Trophoblast cell (in vitro differentiated cells and primary cell): ENCODE results near the gene NOL3.

Source experiments
- DNase-seq, 2 donors: peaks; one replicate each; pipeline ENCODE4 v3.0.0-alpha.2; 2016
- H2AFZ ChIP-seq: 2 replicates; pipeline ENCODE4 v1.6.1; 2013; ENCODE audit warnings: low read length, moderate library complexity, mild to moderate bottlenecking; ENCODE audit not compliant: insufficient read depth, poor library complexity
- H2AK5ac ChIP-seq: 2 replicates; pipeline ENCODE4 v1.6.1; 2013; ENCODE audit warnings: mild to moderate bottlenecking, low read length
- H2BK120ac ChIP-seq: 2 replicates; pipeline ENCODE4 v1.6.1; 2013; ENCODE audit warnings: low read length, mild to moderate bottlenecking, moderate library complexity; ENCODE audit not compliant: insufficient read depth, poor library complexity
- H2BK12ac ChIP-seq: 2 replicates; pipeline ENCODE4 v1.6.1; 2013; ENCODE audit warnings: mild to moderate bottlenecking, low read length, moderate library complexity
- H2BK5ac ChIP-seq: 2 replicates; pipeline ENCODE4 v1.6.1; 2013; ENCODE audit warnings: low read length, low read depth, moderate library complexity, mild to moderate bottlenecking; ENCODE audit not compliant: poor library complexity
- H3K14ac ChIP-seq: 2 replicates; pipeline ENCODE4 v1.6.1; 2013; ENCODE audit warnings: mild to moderate bottlenecking, low read length
- H3K18ac ChIP-seq: 2 replicates; pipeline ENCODE4 v1.6.1; 2013; ENCODE audit warnings: mild to moderate bottlenecking, low read length
- H3K23ac ChIP-seq: 2 replicates; pipeline ENCODE4 v1.6.1; 2013; ENCODE audit warnings: low read length
- H3K27ac ChIP-seq: 2 replicates; pipeline ENCODE4 v1.5.1; 2013; ENCODE audit warnings: low read depth, mild to moderate bottlenecking, inconsistent platforms, low read length, moderate library complexity
- H3K27me3 ChIP-seq: 2 replicates; pipeline ENCODE4 v1.6.1; 2013; ENCODE audit warnings: inconsistent platforms, mild to moderate bottlenecking, low read length, moderate library complexity; ENCODE audit not compliant: insufficient read depth
- H3K36me3 ChIP-seq, 2 experiments: 1 replicate in 1 of 2; 2 replicates in 1 of 2; pipeline ENCODE4 v1.6.1; 2013; ENCODE audit warnings: low read length in 2 of 2, mild to moderate bottlenecking in 2 of 2, moderate library complexity in 1 of 2; ENCODE audit not compliant: insufficient read depth in 2 of 2, control insufficient read depth in 1 of 2
- H3K4ac ChIP-seq: 2 replicates; pipeline ENCODE4 v1.6.1; 2013; ENCODE audit warnings: low read depth, mild to moderate bottlenecking, low read length, moderate library complexity
- H3K4me1 ChIP-seq, 2 experiments: 1 replicate in 1 of 2; 2 replicates in 1 of 2; pipeline ENCODE4 v1.6.1; 2013; ENCODE audit warnings: low read length in 2 of 2, mild to moderate bottlenecking in 2 of 2, moderate library complexity in 1 of 2; ENCODE audit not compliant: insufficient read depth in 2 of 2, control insufficient read depth in 1 of 2
- H3K4me2 ChIP-seq: 2 replicates; pipeline ENCODE4 v1.6.1; 2013; ENCODE audit warnings: inconsistent platforms, mild to moderate bottlenecking, low read length, moderate library complexity
- H3K4me3 ChIP-seq: 2 replicates; pipeline ENCODE4 v1.5.1; 2013; ENCODE audit warnings: mild to moderate bottlenecking, low read depth, low read length, inconsistent platforms
- H3K79me1 ChIP-seq: one replicate; pipeline ENCODE4 v1.6.1; 2013; ENCODE audit warnings: low read length
- H3K79me2 ChIP-seq: 2 replicates; pipeline ENCODE4 v1.6.1; 2013; ENCODE audit warnings: low read length, mild to moderate bottlenecking; ENCODE audit not compliant: control insufficient read depth, insufficient read depth, poor library complexity
- H3K9ac ChIP-seq: 2 replicates; pipeline ENCODE4 v1.6.1; 2013; ENCODE audit warnings: mild to moderate bottlenecking, low read length
- H3K9me3 ChIP-seq: 2 replicates; pipeline ENCODE4 v1.6.1; 2013; ENCODE audit warnings: low read depth, mild to moderate bottlenecking, control low read depth, inconsistent platforms, low read length; ENCODE audit not compliant: insufficient read depth
- H4K12ac ChIP-seq: 2 replicates; pipeline ENCODE4 v1.6.1; 2013; ENCODE audit warnings: low read depth, mild to moderate bottlenecking, low read length, moderate library complexity
- H4K8ac ChIP-seq: 2 replicates; pipeline ENCODE4 v1.6.1; 2013; ENCODE audit warnings: low read depth, mild to moderate bottlenecking, low read length, moderate library complexity
- H4K91ac ChIP-seq: one replicate; pipeline ENCODE4 v1.6.1; 2013; ENCODE audit warnings: low read depth, mild to moderate bottlenecking, low read length, moderate library complexity
- WGBS: extraction: QIAGEN DNeasy Blood & Tissue Kit; methylation state at CpG from one replicate; pipeline ENCODE4 v1.1.7; 2013; ENCODE audit warnings: missing lambda C conversion rate; ENCODE audit not compliant: insufficient read length, insufficient coverage; ENCODE audit errors: extremely low coverage; 5-methylcytosine and 5-hydroxymethylcytosine counted together

NOL3 gene

DNA sequence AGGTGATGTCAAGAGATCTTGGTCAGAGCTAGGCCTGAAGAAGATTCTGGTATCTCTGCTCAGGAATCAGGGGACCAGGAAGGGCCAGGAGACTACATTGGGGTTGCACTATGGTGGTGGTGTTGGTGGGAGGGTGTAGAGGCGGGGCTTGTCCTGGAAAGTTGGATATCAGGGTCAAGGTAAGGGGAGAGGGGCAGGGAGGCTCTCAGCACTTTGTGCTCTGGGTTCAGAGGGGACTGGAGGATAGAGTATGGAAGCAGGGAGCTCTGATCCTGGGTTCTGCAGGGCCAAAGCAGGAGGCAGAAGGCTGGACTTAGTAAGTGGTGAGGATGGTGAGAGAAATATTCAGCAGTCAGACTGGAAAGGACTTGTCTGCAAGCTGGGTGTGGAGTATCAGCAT, 3.0 kb downstream of the NOL3 start:
- no peak overlapping the region for H2AFZ ChIP-seq
- WGBS = no CpG with 5 or more reads among the region's 1 CpG

DNA sequence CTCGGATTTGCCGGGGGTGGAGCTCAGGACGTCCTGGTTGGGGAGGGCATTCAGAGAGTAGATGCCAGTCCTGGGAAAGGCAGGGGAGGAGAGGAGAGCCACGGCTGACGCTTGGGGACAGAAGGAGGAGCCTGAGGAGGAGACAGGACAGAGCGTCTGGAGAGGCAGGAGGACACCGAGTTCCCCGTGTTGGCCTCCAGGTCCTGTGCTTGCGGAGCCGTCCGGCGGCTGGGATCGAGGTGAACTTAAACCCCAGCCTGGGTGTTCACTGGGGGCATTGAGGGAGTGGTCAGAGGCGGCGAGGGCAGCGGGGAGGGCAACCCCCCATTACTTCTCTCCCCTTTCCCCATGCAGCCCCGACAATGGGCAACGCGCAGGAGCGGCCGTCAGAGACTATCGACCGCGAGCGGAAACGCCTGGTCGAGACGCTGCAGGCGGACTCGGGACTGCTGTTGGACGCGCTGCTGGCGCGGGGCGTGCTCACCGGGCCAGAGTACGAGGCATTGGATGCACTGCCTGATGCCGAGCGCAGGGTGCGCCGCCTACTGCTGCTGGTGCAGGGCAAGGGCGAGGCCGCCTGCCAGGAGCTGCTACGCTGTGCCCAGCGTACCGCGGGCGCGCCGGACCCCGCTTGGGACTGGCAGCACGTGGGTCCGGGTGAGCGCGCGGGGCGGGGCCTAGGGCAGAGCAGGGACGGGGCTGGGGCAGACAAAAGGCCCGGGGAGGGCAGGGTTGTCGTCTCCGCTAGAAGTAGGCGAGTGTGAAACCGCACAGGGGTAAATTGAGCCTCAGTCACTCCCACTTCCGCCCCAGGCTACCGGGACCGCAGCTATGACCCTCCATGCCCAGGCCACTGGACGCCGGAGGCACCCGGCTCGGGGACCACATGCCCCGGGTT, 3.7 kb downstream of the NOL3 start:
- Histone ChIP-seq H3K18ac (no peak overlapping the region), H3K79me2 (peaks cover 1% of the 10 kb centered on the region), H4K91ac (no peak overlapping the region), H3K4me1 (peaks cover 23 to 35% of the 10 kb centered on the region in 2 experiments), H2BK120ac (no peak overlapping the region), H2BK5ac (no peak overlapping the region), H3K79me1 (peaks cover 5% of the 10 kb centered on the region), H4K12ac (no peak overlapping the region), H2AFZ (peak overlapping the region; percentile 28), H3K9ac (no peak overlapping the region), H3K4me3 (peak overlapping the region; percentile 50), H3K23ac (no peak overlapping the region), H3K36me3 (peaks cover 2 to 8% of the 10 kb centered on the region in 2 experiments), H3K27me3 (peaks cover 27% of the 10 kb centered on the region), H3K27ac (no peak overlapping the region), H3K14ac (no peak overlapping the region), H2BK12ac (no peak overlapping the region), H4K8ac (no peak overlapping the region), H2AK5ac (no peak overlapping the region), H3K4ac (no peak overlapping the region), H3K4me2 (peak overlapping the region; percentile 70), H3K9me3 (peaks cover 5% of the 10 kb centered on the region)
- DNase-seq = peak; percentile 65 to 76
- WGBS = no CpG with 5 or more reads among the region's 71 CpGs

More for the DNA sequence above, 3.0 kb downstream of the NOL3 start:
- Histone ChIP-seq H4K12ac (no peak overlapping the region), H3K4me1 (peaks cover 21 to 33% of the 10 kb centered on the region in 2 experiments), H3K9me3 (peaks cover 5% of the 10 kb centered on the region), H3K18ac (no peak overlapping the region), H3K4me2 (peak overlapping the region; percentile 70), H3K27ac (no peak overlapping the region), H2BK120ac (no peak overlapping the region), H3K27me3 (peaks cover 34% of the 10 kb centered on the region), H2BK5ac (no peak overlapping the region), H2AK5ac (no peak overlapping the region), H3K9ac (no peak overlapping the region), H3K4me3 (no peak overlapping the region), H2BK12ac (no peak overlapping the region), H4K91ac (no peak overlapping the region), H4K8ac (no peak overlapping the region), H3K79me2 (peaks cover 1% of the 10 kb centered on the region), H3K36me3 (peaks cover 2 to 8% of the 10 kb centered on the region in 2 experiments), H3K23ac (no peak overlapping the region), H3K4ac (no peak overlapping the region), H3K79me1 (peaks cover 5% of the 10 kb centered on the region), H3K14ac (no peak overlapping the region)
- no peak for DNase-seq

DNA sequence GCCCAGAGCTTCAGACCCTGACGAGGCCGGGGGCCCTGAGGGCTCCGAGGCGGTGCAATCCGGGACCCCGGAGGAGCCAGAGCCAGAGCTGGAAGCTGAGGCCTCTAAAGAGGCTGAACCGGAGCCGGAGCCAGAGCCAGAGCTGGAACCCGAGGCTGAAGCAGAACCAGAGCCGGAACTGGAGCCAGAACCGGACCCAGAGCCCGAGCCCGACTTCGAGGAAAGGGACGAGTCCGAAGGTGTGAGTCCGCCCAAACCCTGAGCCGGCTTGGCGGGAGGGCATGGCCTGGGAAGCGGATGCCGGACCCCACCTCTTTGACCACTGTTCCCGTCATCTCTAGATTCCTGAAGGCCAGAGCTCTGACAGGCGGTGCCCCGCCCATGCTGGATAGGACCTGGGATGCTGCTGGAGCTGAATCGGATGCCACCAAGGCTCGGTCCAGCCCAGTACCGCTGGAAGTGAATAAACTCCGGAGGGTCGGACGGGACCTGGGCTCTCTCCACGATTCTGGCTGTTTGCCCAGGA, 4.4 kb downstream of the NOL3 start:
- Histone ChIP-seq H3K23ac (no peak overlapping the region), H2BK12ac (no peak overlapping the region), H3K79me2 (peaks cover 1% of the 10 kb centered on the region), H4K12ac (no peak overlapping the region), H2BK5ac (no peak overlapping the region), H3K18ac (no peak overlapping the region), H3K36me3 (peaks cover 2 to 8% of the 10 kb centered on the region in 2 experiments), H3K14ac (no peak overlapping the region), H4K91ac (no peak overlapping the region), H3K9me3 (peaks cover 7% of the 10 kb centered on the region), H3K4me2 (peak overlapping the region; percentile 70), H2AFZ (no peak overlapping the region), H3K27me3 (peaks cover 20% of the 10 kb centered on the region), H3K9ac (no peak overlapping the region), H3K79me1 (peaks cover 5% of the 10 kb centered on the region), H2BK120ac (no peak overlapping the region), H3K4ac (no peak overlapping the region), H4K8ac (no peak overlapping the region), H3K4me1 (peaks cover 17 to 28% of the 10 kb centered on the region in 2 experiments), H3K4me3 (no peak overlapping the region), H2AK5ac (no peak overlapping the region), H3K27ac (no peak overlapping the region)
- WGBS = no CpG with 5 or more reads among the region's 31 CpGs
- no peak for DNase-seq

DNA sequence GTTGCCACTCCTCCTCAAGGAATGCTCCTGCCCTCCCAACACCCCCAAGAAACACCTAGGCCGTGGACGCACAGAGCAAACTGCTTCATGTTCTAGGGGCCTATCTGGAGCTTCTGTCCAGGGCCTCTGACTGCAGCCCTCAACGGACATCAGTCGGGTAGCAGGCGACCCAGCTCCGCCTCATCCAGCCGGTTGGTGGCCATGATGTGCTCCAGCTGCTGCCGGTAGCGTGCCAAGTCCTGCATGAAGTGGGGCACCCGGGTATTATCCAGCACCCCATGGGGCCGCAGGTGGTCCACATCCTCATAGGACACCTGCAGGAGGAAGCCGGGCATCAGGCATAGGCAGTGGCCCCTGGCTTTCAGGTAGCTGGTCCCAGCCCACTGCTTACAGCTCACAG, 6.3 kb downstream of the NOL3 start:
- no peak overlapping the region for H3K4me2 ChIP-seq
- no peak overlapping the region for H3K9ac ChIP-seq
- no peak overlapping the region for H2AFZ ChIP-seq
- no peak overlapping the region for H3K14ac ChIP-seq
- WGBS = no CpG with 5 or more reads among the region's 12 CpGs
- no peak overlapping the region for H4K8ac ChIP-seq
- peaks cover 7% of the 10 kb centered on the region for H3K9me3 ChIP-seq
- H3K27me3 ChIP-seq = peaks cover 20% of the 10 kb centered on the region
- H3K23ac ChIP-seq = no peak overlapping the region
- H3K4me1 ChIP-seq = peaks cover 13 to 18% of the 10 kb centered on the region in 2 experiments
- H3K79me2 ChIP-seq = no peaks in the 10 kb centered on the region
- no peak for DNase-seq
- no peak overlapping the region for H3K4ac ChIP-seq
- H2BK5ac ChIP-seq = no peak overlapping the region
- H3K36me3 ChIP-seq = peaks cover 2 to 8% of the 10 kb centered on the region in 2 experiments
- no peak overlapping the region for H3K18ac ChIP-seq
- no peak overlapping the region for H4K91ac ChIP-seq
- H4K12ac ChIP-seq = no peak overlapping the region
- no peak overlapping the region for H2BK120ac ChIP-seq
- H2AK5ac ChIP-seq = no peak overlapping the region
- no peaks in the 10 kb centered on the region for H3K79me1 ChIP-seq
- no peak overlapping the region for H3K4me3 ChIP-seq
- H2BK12ac ChIP-seq = no peak overlapping the region
- H3K27ac ChIP-seq = no peak overlapping the region
